ENCODE results near the gene THSD7A. TPM values are rescaled to one million over a fixed set of nuclear protein-coding genes. Genes with fewer than 3 reads are reported as not detected.

THSD7A gene
- polyA plus RNA-seq, 3 donors: 78.5 to 89.8 (median 85.2) TPM

DNA sequence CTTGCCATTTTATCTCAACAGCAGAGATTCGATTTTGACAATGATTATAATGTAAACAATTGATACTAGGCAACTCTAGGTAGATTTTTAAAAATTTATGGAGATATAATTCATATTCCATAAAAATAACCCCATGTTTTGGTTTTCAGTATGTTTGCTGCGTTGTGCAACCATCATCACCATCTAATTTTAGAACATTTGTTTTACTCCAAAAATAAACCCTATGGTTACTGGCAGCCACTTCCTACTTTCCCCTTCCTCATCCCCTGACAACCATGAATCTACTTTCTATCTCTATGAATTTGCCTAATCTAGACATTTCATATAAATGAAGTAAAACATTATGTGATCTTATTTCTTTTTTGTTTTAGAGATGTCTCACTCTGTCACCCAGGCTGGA is 401.9 kb downstream of the THSD7A start:
- DNase-seq (ENCODE audit: low read depth in 3 of 3, low spot score in 2 of 3): no peak

- DNase-seq (ENCODE audit: low read depth in 3 of 3, low spot score in 2 of 3): no peak
Observed at GRCh38 chr7:11428877-11429581, 403.0 kb downstream of the THSD7A start.

DNA sequence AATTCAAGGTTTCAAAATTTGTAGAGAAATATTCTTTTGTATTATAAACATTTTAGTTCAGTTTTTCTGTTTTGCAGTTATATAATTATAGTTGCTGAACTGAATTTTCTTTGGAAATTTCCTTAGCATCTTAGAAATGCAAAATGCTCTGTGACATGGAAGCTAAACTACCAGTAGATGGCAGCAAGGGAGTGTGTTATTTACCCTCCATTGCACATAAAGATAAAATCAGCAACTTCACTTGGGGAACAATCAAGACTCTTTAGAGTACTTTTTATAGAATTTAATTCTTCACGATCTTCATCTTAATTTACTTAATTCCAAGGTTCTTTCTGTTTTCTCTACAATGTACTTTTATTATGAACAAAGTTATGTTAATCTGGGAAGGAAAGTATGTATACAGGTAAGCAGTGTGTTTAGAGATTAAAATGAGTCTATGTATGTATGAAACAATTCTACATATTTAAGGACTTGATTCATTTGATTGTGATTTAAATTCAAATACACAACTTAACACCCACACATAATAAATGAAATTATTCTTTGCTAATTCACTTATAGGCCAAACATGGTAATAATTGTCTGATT is 404.2 kb downstream of the THSD7A start:
- DNase-seq (ENCODE audit: low read depth in 3 of 3, low spot score in 2 of 3): peak; percentile 47 to 65 (median 49)

GRCh38 chr7:11424006-11424405 is 408.0 kb downstream of the THSD7A start:
- DNase-seq (ENCODE audit: low read depth in 3 of 3, low spot score in 2 of 3): no peak

- DNase-seq (ENCODE audit: low read depth in 3 of 3, low spot score in 2 of 3): no peak
Observed at GRCh38 chr7:11420049-11420448, 411.9 kb downstream of the THSD7A start.

DNA sequence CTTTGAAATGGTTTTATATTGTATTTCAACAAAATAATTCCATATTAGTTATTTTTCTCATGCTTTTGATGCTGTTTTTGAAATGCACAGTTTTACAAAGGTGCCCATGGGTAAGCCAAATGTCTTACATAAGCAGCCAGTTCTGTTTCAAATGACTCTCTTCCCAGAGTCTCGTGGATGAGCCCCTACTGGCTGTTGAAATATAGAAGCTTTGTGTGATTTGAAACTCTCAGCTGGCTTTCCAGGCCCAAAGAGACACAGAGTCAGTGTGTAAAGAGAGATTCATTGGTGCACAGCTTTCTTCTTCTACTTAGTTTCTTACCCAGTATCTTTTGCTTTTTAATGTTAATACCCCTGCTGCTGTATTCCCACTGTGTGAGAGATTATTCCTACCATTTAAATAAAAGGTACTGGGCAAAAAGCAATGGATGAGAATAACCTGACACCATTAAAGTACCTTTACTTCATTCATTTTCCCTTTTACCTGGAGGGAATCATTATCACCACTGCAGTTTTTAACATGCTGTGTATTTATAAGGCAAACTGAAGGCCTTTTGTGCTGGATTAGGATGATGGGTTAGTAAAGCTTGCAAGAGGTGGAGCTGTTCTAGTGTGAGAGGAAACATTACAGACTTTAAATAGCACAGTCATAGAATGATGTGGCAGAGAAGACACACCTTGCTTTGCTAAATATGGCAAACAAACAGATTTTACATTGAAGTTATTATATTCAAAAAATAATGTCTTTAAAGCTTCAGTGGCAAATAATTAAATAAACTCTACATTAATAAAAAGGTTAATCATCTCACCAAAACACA is 415.1 kb downstream of the THSD7A start:
- DNase-seq (ENCODE audit: low read depth in 3 of 3, low spot score in 2 of 3): no peak

GRCh38 chr7:11415101-11415500 is 416.9 kb downstream of the THSD7A start:
- DNase-seq (ENCODE audit: low read depth in 3 of 3, low spot score in 2 of 3): no peak

DNA sequence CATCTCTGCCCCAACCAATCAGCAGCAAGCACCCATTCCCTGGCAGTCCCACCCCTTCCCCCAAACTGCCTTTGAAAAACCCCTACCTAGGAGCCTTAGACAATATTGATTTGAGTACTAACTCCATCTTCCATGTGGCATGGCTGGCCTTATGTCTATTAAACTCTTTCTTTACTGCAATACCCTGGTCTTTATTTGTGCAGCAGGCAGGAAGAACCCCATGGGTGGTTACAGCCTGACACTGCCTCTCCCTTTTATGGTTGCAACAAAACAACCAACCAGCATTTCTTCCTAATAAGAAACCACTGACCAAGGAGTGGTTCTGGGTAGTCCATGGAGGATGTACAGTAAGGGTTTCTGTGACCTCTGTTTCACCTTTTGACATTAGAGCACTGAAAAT is 418.1 kb downstream of the THSD7A start:
- DNase-seq (ENCODE audit: low read depth in 3 of 3, low spot score in 2 of 3): no peak

GRCh38 chr7:11412036-11412435 is 420.0 kb downstream of the THSD7A start:
- DNase-seq (ENCODE audit: low read depth in 3 of 3, low spot score in 2 of 3): no peak

- DNase-seq (ENCODE audit: low read depth in 3 of 3, low spot score in 2 of 3): no peak
Observed at GRCh38 chr7:11410656-11411644, 421.0 kb downstream of the THSD7A start.

DNA sequence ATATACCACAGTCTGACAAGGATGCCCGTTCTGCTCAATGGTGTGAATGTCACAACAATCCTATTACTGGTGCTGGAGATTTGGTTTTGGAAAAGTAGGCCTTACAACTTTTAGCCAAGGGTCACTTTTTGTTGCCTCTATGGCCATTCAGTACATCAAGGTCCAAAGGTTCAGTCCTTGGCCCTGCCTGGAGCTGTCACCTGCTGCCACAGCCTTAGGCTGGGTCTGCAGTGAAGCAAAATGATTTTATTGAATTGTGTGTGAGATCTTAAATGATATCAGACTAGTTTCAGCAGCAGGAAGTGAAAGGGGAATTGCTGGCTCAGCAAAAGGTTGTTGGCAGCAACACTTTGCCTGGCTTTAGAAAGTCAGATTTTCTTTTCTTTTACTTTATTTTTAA is 427.6 kb downstream of the THSD7A start:
- DNase-seq (ENCODE audit: low read depth in 3 of 3, low spot score in 2 of 3): no peak

- DNase-seq (ENCODE audit: low read depth in 3 of 3, low spot score in 2 of 3): no peak
Observed at GRCh38 chr7:11403781-11404180, 428.2 kb downstream of the THSD7A start.

DNA sequence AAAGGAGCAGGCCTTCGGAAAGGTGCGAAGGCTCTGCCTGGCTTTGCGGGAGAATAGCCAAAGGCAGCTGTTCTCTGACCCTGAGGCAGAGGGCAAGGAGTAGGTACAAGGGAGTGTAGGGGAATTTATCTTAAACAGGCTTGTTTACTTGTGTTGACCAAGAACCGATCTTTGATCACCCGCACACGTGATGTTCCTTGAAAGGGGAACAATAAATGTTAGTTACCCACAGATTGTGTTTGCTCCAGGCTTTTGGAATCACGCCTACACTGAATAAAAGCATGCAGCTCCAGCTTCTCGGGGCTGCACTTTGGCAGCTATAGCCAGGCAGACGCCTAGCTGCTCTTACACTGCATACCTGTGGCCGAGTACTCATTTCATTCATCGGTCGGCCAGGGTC is 437.6 kb downstream of the THSD7A start:
- DNase-seq (ENCODE audit: low read depth in 3 of 3, low spot score in 2 of 3): no peak

DNA sequence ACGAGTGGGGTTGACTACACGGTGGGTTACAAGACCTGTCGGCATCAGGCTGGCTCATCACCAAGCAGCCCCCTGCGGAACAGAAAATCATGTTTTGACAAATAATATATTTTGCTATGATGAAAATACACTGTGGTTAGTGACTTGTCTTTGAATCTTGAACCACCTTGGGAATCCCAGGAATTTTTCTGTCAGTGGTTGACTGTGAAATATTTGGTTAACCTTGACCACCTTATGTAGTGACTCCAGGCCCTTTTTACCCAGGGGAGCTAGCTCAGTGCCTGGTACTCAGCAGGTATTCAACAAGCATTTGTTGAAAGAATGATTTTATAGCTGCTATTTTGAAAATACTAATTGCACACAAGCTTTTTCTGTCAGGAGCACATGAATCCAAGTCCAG is 452.4 kb downstream of the THSD7A start:
- no peak for DNase-seq (ENCODE audit: low read depth in 3 of 3, low spot score in 2 of 3)

DNA sequence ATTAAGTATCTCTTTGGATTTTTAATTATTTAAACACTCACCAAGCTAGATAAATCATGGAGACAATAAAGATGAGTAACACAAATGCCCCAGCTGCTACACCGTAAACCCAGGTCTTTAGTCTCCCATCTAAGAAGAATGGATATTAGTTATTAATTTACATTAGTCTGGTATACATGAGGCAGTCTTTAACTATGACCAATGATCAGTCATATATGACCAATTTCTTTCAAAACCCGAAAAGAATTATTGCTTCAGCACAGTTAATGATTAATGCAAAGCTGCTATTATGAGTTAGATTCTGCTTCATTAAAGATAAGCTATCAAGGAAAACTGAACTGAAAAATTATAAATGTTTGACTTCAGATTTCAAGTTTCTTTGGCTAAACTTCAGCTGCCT is 455.5 kb downstream of the THSD7A start:
- no peak for DNase-seq (ENCODE audit: low read depth in 3 of 3, low spot score in 2 of 3)

GRCh38 chr7:11374629-11375028 is 457.4 kb downstream of the THSD7A start:
- DNase-seq (ENCODE audit: low read depth in 3 of 3, low spot score in 2 of 3): no peak

- DNase-seq (ENCODE audit: low read depth in 3 of 3, low spot score in 2 of 3): no peak
Observed at GRCh38 chr7:11373546-11374142, 458.4 kb downstream of the THSD7A start.

DNA sequence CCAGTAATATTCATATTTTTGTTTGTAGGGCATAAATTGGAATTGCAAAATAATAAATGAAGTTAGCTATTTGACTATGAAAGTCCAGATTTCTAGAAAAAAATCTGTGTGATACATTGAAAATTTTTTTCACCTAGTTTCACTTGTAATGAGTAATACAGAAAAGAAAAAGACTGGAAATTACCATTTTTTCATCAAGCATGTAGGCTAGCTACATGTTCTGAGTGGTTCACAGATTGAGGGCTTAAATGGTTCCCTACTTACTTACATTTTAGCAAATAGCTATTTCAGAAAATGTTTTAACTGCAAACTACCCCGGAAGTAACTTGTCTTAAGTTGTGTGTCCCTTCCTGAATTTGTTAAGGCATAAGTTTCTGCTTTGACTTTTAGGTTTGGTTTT is 462.3 kb downstream of the THSD7A start:
- DNase-seq (ENCODE audit: low read depth in 3 of 3, low spot score in 2 of 3): no peak

- DNase-seq (ENCODE audit: low read depth in 3 of 3, low spot score in 2 of 3): no peak
Observed at GRCh38 chr7:11366118-11366517, 465.9 kb downstream of the THSD7A start.

DNA sequence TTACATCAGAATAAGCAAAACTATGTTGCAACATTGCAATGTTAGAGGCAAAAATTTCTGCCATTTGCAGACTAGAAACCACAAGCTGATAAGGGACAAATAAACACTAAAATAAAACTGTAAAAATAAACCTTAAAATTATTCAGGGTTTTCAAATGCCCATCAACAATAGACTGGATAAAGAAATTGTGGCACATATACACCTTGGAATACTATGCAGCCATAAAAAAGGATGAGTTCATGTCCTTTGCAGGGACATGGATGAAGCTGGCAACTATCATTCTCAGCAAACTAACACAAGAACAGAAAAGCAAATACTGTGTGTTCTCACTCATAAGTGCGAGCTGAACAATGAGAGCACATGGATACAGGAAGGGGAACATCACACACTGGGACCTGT is 473.4 kb downstream of the THSD7A start:
- DNase-seq (ENCODE audit: low read depth in 3 of 3, low spot score in 2 of 3): no peak
